CD4-positive, alpha-beta T cell treated with Interleukin-15 for 4 hours (primary cell): Measurements from ENCODE around the gene MKRN2OS.
A peak's percentile ranks its signal among the peaks of the same experiment; 100 is the strongest.
"Not testable (repeated sequence)": the region's sequence is repeated elsewhere in the genome, so short reads cannot be mapped to it uniquely, and the experiment has no call there.

Source experiments
- DNase-seq: peaks from one replicate; pipeline ENCODE4 v3.0.0-alpha.2; 2020; ENCODE audit warnings: low spot score

The MKRN2OS gene

DNA sequence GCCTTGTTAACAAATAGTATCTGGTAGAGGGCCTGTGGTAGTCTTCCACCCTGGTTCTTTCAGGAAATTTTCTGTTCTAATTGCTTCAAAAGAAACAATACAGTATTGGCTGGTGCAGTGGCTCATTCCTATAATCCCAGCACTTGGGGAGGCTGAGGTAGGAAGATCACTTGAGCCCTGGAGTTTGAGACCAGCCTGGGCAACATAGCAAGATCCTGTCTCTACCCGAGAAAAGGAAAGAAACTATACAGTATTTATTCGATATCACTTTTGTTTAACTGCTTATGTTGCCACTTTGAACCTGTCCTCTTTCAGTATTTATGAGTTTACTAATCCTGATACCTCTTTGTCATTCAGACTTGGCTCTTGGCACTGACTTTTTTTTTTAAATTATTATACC is 16.1 kb upstream of the MKRN2OS start:
- DNase-seq = no peak

DNA sequence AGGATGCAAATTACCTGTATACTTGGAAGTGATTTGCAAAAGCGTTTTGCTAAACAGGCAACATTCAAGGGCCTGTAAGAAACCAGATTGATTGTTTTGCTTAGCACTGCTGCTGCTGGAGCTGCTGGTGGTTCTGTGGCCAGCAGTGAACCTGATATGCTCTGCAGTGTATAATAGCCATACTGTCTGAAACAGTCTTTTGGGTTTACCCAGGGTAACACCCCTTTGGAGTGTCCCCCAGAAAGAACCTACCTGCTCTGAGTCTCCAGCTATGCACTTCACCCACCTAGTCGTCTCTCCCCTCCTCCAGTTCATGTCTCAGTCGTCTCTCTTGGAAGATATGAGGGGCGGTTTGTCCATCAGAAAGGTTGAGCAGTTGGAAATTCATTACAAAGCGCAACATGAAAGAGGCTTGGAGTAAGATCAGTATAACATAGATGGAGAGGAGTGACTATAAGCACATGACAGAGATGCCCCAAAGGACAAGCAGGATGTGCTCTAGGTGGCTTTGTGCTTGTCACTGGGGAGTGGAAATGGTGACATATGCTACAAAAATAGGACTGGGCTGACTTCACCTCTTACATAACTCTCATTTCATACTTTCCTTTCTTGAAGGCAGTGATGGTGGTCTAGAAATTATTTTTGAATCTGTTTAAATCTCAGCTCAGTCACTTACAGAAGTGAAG is 15.3 kb upstream of the MKRN2OS start:
- no peak for DNase-seq

DNA sequence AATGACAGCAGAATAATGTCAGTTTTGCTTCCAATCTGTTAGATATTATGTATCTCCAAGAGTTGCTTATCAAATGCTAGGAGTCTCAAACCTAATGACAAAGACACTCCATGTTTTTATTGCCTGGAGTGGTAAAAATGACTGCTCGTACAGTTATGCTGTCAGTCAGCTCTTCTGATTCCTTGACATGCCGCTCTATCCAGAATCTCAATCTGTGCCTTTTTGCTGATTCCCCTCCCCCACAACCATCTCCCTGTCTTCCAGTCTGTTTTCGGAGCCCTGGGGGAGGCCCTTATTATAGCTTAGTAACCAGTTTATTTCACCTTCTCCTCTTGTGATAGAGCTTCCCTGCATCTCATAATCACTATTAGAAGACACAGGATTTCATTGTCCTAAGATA is 14.2 kb upstream of the MKRN2OS start:
- DNase-seq = no peak

DNA sequence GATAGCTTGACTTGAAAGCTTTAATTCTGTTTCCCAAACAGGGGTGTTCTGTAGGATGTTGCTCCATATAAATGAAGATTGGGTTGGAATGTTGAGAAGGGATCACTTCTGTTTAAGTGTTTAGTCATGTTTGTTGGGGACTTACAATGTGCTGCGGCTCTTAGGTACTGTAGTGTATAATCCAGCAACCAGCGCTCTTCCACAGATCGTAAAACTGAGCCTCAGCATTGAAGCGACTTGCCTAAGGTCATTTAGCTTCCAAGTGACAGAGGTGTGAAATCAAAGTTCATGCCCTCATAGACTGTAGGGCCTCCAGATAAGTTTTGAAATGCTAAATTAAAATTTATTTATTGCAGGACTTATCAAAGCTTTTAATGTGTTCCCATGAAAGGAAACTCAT is 13.4 kb upstream of the MKRN2OS start:
- DNase-seq = no peak

DNA sequence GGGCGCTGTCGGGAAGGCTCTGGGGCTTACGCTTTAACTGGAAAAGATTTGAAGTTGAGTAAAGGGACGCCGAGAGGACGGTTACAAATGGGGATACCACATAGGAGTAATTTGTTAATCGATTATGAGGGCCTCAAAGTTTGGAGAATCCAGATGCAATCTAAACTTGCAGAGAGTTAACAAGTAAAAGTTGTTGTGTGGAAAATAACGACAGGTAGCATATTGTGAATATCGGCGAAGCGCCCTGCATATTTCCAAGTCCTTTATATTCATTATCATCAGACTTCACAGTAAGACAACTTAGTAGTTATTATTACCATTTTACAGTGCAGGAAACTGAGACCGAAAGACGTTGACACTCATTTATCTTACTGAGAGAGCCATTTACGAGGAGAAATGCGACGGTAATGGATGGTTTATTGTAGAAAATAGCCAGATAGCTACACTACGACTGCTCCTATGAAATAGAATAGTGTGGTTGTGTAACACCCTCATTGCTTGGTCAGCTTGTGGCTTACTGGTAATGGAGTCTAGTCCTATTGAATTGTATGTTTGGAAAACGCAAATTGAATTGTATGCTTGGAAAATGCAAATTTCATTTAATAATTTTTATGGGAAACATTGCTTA is 12.3 kb upstream of the MKRN2OS start:
- DNase-seq = no peak

DNA sequence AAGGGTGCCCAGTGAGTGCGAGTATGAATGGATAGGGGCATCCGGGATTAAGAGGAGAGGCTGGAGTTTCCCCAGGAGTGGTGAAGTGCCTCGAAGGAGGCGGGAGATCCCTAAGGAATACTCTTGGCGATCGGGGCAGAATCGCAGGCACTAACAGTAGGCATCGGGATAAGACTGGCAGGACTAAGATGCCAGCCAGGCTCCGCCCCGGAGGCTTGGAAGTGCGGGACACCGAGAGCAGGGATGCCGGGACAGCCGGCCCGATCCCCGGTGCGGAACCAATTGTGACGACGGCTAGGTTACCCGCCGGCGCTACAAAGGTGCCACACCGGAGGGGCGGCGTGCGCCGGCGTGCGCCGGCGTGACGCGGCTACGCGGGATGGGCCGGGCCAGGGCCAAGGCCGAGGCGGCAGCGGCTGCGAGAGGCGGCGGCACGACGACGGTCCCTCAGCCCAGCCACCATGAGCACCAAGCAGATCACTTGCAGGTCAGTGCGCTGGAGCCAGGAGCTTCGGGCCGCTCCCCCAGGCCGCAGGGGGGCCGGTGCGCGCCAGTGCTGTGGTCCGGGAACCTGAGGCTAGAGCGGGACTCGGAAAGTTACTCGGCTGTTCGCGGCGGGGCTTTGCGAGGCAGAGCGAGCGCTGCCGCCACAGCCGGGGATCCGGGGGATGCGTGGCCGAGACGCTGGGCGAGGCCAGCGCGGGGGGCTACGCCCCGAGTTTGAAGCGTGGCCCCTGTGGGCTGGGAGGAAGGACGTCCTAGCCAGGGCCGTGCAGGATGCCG is 11.6 kb upstream of the MKRN2OS start, which contains the start of gene MKRN2:
TSS of gene MKRN2 (plus strand) at position 398 of the 783 bp plus-strand sequence. CDS start at position 462, 64 bp downstream.
- DNase-seq = peak; percentile 85

DNA sequence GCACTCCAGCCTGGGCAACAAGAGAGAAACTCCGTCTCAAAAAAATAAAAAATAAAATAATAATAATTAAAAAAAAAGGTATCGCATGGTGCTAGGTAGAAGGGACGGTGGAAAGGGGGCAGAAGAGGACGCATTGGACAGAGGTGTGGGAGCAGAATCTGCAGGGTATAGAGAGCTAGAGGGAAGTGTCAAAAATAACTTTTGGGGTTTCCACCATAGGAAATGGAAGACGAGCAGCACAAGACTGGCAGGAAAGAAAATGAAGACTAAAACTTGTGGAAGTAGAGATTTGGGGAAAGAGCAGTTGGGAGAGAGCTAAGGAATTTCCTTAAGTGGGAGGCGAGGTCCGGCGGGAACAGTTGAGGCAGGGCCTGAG is 11.0 kb upstream of the MKRN2OS start:
- no peak for DNase-seq

DNA sequence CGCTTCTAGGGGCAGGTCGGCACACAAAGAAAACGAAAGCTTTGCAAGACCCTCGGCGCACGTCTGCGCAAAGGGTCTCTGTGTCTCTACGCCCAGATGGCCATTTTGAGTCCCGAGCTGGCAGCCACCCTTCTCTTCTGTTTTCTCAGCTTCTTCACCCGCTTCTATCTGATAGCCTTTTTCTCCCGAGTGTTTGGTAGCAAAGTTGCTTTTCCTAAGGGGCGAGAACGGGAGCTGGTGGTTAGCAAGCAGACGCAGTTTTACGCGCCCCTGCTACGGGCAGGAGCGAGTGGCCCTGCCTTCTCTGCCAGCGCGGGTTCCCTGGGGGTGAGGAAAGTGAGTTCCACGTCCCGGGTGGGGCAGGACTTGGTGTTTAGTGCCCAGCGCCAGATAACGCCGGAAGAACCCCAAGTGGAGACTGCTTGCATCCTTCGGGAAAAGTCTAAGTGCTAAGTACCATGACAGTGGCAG is 8.7 kb upstream of the MKRN2OS start:
- DNase-seq = no peak

DNA sequence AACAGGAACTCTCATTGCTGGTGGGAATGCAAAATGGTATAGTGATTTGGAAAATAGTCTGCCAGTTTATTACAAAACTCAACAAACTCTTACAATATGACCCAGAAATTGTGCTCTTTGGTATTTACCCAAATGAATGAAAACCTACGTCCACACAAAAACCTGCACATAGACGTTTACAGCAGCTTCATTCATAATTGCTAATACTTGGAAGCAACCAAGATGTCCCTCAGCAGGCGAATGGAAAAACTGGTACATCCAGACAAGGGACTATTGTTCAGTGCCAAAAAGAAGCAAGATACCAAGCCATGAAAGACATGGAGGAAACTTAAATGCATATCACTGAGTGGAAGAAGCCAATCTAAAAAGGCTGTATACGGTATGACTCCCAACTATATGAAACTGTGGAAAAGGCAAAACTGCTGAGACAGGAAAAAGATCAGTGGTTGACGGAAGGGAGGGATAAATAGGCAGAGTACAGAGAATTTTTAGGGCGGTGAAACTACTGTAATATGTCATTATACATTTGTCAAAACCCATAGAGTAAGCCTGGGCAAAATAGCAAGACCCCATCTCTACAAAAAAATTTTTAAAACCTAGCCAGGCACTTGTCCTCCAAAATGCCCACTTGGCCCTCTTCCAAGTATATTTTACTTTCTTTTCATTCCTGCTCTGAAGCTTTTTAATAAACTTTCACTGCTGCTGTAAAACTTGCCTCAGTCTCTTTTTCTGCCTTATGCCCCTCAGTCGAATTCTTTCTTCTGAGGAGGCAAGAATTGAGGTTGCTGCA is 4.9 kb upstream of the MKRN2OS start:
- no peak for DNase-seq

DNA sequence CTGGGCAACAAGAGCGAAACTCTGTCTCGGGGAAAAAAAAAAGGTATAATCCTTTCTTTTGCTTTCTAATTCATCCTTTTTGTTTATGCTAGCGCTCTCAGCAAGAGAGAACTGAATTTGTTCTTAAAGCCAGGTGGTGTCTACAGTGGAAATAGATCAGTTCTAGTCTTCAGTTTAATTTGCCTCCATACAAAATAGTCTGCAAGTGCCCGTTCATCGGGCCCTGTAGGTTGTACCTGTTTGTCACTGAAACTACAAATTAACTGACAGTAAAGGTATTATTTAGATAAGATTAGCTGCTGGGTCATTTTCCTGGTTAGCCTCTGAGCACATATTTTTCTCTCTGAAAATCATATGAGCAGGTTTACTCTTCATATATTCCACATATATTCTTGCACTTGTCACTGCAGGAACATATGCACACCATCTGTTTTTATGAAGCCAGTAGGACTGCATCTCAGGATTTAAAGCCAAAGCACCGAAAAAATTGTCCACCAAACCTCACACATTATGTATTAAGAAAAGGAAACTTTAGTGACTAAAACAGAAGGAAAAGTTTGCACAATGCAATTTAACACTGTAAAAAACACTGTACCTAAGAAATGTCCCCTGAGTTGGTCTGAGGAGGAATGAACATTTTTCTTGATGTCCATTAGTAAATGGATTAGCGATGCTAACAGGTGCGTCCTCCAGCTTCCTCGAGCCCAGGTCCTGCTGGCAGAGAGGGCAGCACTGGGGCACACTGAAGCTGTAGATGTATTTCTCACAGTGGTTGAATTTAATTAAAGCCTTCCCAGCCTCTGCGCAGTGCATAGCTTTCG is 437 bp downstream of the MKRN2OS start:
- no peak for DNase-seq

DNA sequence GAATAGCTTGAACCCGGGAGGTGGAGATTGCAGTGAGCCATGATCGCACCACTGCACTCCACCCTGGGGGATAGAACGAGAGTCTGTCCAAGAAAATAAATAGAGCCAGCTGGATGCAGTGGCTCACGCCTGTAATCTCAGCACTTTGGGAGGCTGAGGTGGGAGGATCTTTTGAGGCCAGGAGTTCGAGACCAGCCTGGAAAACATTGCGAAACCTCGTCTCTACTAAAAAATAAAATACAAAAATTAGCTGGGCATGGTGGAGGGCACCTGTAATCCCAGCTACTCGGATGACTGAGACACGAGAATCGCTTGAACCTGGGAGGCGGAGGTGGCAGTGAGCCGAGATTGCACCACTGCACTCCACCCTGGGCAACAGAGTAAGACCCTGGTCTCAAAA is 1.8 kb downstream of the MKRN2OS start:
- not testable (repeated sequence) for DNase-seq

DNA sequence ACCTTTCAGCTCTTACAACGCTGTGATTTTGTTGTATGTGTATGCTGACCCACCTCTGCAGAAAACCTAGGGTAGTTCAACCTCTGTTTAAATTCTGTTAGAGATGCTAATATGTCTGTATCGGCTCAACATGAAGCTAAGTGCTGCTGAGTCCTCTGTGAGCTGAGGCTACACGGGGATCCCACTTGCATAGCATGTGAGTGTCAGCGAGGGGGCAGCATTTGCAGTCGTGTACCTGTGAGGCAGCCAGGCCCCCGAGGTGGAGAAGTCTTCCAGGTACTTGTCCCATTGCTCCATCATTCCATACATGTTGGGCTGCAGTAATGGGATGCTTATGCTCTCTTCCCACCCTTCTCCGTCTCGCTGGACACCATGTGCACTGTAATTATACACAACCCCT is 3.7 kb downstream of the MKRN2OS start:
- DNase-seq = no peak

DNA sequence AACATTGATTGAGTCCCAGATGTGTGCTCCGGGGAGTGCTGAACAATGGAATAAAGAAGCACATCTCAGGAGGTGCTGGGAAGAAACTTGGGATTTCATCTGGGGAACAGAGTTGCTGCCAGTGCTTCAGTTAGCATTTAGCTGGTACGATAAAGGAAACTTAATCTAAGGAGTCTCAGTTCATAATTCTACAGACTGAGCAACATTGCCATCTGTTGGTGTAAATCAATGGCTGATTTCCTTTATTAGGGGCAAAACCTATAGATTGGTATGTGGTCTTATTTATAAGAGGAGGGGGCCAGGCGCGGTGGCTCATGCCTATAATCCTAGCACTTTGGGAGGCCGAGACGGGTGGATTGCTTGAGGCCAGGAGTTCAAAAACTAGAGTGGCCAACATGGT is 8.9 kb downstream of the MKRN2OS start:
- DNase-seq = no peak

DNA sequence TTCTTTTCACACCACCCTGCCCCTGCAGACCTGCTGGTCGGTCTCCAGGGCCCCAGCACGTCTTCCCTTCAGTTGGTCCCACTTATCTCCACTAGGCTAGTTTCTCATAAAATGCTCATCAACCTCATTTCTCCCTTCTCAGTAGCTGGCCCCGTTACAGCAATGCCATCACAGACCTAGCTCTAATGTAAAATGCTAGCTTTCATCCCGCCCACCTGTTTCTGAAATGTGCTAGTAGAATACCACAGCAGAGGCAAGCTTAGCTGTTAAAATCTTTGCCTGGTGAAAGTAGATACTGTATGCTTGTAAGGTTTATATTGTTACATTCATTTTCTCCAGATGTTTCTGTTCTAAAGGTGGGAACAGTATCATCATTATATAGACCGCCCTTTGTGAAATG is 13.1 kb downstream of the MKRN2OS start:
- no peak for DNase-seq

DNA sequence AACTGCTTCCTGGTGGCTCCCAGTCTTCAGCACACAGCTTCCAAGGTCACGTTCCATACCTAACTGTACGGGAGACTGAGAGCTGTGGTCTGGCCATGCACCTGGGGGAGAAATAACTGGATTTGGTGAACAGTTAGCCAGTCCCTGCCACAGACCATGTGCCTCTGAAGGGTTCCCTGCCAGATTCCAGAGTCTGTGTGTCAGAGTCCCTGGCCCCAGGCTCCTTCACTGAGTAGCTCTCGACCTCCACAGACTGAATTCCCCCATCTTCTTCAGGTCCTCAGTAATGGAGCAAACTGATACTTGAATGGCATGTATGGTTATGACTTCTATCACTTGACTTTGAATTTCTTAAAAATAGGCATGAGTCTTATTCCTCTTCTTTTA is 17.5 kb downstream of the MKRN2OS start:
- no peak for DNase-seq

DNA sequence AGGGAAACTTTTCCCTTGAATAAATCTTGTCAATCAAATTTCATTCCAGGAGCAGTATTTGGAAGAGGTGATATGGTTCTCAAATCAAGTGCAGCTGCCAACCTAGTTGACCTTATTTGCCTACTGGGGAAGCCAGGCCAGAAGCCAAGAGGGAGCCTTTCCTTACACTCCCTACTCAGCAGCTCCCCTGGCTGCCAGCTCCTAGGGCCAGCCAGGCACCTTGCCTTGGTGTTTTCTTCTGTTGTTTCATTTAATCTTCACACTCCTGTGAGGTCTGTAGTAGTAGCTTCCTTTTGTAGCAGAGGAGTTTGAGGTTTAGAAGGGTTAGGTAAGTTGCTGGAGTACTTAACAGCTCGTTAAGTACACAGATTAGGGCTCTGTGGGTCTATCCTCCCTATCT is 22.6 kb downstream of the MKRN2OS start:
- no peak for DNase-seq

DNA sequence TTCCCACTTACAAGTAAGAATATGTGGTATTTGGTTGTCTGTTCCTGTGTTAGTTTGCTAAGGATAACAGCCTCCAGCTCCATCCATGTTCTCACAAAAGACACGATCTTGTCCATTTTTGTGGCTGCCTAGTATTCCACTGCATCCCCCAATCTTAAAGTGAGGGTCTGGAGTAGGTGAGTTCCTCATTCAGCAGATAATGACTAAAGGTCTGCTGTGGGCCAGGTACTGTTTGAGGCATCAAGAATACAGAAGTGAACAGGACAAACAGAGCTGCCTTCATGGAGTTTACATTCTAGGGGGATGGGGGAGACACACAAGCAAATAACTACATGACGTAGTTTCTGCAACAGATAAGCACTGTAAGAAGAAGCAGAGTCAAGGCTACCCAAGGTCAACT is 24.3 kb downstream of the MKRN2OS start:
- DNase-seq = no peak

DNA sequence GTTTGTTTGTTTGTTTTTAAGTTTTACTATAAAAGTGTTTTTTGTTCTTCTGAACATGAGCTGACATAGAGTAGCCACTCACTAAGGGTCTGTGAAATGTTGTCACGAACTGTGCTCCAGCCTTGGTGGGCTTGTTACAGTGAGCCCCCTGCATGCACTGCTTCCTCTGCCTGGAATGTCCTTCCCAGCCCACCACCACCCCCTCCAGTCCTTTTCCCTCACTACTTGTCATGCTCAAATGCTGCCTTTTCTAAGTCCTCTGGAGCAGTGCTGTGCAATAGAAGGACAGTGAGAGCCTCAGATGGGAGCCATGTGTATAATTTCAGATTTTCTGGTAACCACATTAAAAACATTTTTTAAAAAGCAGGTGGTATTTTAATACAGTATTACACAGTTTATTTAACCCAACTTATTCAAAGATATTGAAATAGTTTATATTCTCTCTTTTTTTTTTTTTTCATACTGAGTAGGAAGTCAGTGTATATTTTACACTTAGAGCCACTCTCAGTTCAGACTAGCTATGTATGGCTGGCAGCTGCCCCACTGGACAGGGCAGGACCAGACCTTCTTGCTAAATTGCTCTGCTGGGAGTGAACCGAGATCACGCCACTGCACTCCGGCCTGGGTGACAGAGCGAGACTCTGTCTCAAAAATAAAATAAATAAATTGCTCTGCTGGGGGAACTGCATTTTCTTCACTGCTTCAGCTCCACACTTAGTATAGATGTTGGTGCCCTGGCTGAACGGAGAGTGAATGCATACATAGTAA is 26.9 kb downstream of the MKRN2OS start:
- no peak for DNase-seq

DNA sequence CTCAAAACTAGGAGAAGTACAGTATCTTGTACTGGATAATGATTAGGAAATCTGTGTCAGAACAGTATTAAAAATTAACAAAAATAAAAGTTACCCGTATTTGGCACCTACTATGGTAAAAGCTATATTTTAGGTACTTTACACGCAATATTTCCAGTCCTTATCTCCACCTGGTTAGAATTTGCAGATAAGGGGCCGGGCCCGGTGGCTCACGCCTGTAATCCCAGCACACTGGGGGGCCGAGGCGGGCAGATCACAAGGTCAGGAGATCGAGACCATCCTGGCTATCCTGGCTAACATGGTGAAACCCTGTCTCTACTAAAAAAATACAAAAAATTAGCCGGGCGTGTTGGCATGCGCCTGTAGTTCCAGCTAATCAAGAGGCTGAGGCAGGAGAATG is 28.4 kb downstream of the MKRN2OS start:
- DNase-seq = no peak

DNA sequence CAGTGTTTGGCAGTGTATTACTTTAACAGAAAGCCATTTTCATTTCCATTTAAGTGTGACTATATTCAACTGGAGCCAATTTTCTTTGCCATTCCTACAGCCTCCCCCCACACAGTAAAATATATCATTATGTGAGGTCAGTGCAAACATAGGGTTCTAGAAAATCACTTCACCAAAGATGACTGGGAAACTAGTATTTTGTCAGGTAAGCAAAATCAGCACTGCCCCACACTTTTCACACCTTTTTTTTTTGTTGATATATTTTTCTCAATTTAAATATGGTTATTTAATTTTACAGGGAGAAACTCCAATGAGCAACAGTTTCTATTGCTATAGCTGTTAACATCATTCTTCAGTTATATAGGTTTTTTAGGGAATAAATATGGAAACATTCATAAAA is 29.7 kb downstream of the MKRN2OS start:
- DNase-seq = no peak
